ENCODE measurements around the gene DSG2. TPM values are rescaled to one million over a fixed set of nuclear protein-coding genes. Genes with fewer than 3 reads are reported as not detected.

Gene DSG2
- total RNA-seq, 2 experiments from 2014 or later = 0.10 to 0.13 TPM

DNA sequence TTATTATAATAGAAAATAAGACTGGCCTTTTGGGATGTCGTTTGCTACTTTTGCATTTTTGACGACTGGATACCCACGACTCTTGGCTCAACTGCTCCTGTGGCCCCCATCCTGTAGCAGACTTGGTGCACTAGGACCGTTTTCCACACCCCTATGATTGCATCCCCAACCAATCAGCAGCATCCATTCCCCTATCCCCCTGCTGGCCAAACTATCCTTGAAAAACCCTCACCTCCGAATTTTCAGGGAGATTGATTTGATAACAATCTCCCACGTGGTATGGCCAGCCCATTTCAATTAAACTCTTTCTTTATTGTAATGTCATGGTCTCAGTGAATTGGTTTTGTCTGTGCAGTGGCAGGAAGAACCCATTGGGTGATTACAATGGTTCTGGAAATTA, 55.8 kb downstream of the DSG2 start:
- Mint-ChIP-seq H3K27me3 (peaks cover 3% of the 10 kb centered on the region), H3K4me1 (no peaks in the 10 kb centered on the region), H3K27ac (no peak overlapping the region), H3K36me3 (ENCODE audit: low read depth) (no peaks in the 10 kb centered on the region), H3K4me3 (no peak overlapping the region), H3K9me3 (no peaks in the 10 kb centered on the region)
- POLR2A ChIA-PET = no interaction called here
- DNase-seq = no peak
- CTCF ChIA-PET = interaction anchor here (1.6 to 3.7 kb wide), 2 partner anchors 169 to 170 kb away, joined by 12 to 51 read pairs; no protein-coding TSS in a partner anchor

- ChIA-PET POLR2A (no interaction called here), CTCF (interaction anchor here (1.5 to 3.7 kb wide), 2 partner anchors 169 to 387 kb away, joined by 4 to 51 read pairs; no protein-coding TSS in a partner anchor)
- no peak overlapping the region for H3K27ac Mint-ChIP-seq
- DNase-seq = no peak
- H3K4me1 Mint-ChIP-seq = no peaks in the 10 kb centered on the region
- no peaks in the 10 kb centered on the region for H3K36me3 Mint-ChIP-seq (ENCODE audit: low read depth)
- no peak overlapping the region for H3K4me3 Mint-ChIP-seq
- peaks cover 3% of the 10 kb centered on the region for H3K27me3 Mint-ChIP-seq
- H3K9me3 Mint-ChIP-seq = no peaks in the 10 kb centered on the region
Measured at GRCh38 chr18:31554776-31555175, 56.8 kb downstream of the DSG2 start.

GRCh38 chr18:31555971-31556747, 58.2 kb downstream of the DSG2 start:
- Mint-ChIP-seq H3K4me1 (no peaks in the 10 kb centered on the region), H3K36me3 (ENCODE audit: low read depth) (no peaks in the 10 kb centered on the region), H3K9me3 (no peaks in the 10 kb centered on the region), H3K27ac (no peak overlapping the region), H3K27me3 (peaks cover 6% of the 10 kb centered on the region), H3K4me3 (no peak overlapping the region)
- POLR2A ChIA-PET = no interaction called here
- DNase-seq = peak; percentile 35
- CTCF ChIA-PET = interaction anchor here (0.6 to 3.7 kb wide), 8 partner anchors 14 to 667 kb away, joined by 3 to 51 read pairs (median 4); no protein-coding TSS in a partner anchor

- no peak for DNase-seq
- no peak overlapping the region for H3K27ac Mint-ChIP-seq
- no peak overlapping the region for H3K4me3 Mint-ChIP-seq
- H3K9me3 Mint-ChIP-seq = no peaks in the 10 kb centered on the region
- no peaks in the 10 kb centered on the region for H3K4me1 Mint-ChIP-seq
- CTCF ChIA-PET = interaction anchor here (1.5 to 3.7 kb wide), 2 partner anchors 157 to 166 kb away, joined by 3 to 51 read pairs; no protein-coding TSS in a partner anchor
- no peaks in the 10 kb centered on the region for H3K36me3 Mint-ChIP-seq (ENCODE audit: low read depth)
- POLR2A ChIA-PET = no interaction called here
- H3K27me3 Mint-ChIP-seq = peaks cover 6% of the 10 kb centered on the region
Measured at GRCh38 chr18:31557446-31557845, 59.5 kb downstream of the DSG2 start.

DNA sequence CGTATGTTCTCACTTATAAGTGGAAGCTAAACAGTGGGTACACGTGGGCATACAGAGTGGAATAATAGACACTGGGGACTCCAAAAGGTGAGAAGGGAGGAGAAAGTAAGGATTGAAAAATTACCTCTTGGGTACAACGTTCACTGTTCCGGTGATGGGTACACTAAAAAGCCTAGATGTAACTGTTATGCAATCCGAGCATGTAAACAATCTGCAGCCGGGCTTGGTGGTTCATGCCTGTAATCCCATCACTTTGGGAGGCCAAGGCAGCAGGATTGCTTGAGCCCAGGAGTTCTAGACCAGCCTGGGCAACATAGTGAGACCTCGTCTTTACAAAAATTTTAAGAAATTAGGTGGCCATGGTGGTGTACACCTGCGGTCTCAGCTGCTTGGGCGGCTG, 60.6 kb downstream of the DSG2 start:
- DNase-seq = no peak
- POLR2A ChIA-PET = no interaction called here
- Mint-ChIP-seq H3K9me3 (no peaks in the 10 kb centered on the region), H3K36me3 (ENCODE audit: low read depth) (no peaks in the 10 kb centered on the region), H3K4me3 (no peak overlapping the region), H3K27me3 (peaks cover 6% of the 10 kb centered on the region), H3K4me1 (no peaks in the 10 kb centered on the region), H3K27ac (no peak overlapping the region)
- CTCF ChIA-PET = interaction anchor here (1.5 kb wide), 1 partner anchor 156 kb away, joined by 3 read pairs; no protein-coding TSS in a partner anchor

GRCh38 chr18:31562726-31563125, 64.7 kb downstream of the DSG2 start:
- Mint-ChIP-seq H3K4me1 (no peaks in the 10 kb centered on the region), H3K27ac (no peak overlapping the region), H3K27me3 (peaks cover 3% of the 10 kb centered on the region), H3K4me3 (no peak overlapping the region), H3K9me3 (no peaks in the 10 kb centered on the region), H3K36me3 (ENCODE audit: low read depth) (no peaks in the 10 kb centered on the region)
- no peak for DNase-seq
- ChIA-PET CTCF (no interaction called here), POLR2A (no interaction called here)

GRCh38 chr18:31563778-31564177, 65.8 kb downstream of the DSG2 start:
- Mint-ChIP-seq H3K27me3 (peaks cover 3% of the 10 kb centered on the region), H3K36me3 (ENCODE audit: low read depth) (no peaks in the 10 kb centered on the region), H3K9me3 (no peaks in the 10 kb centered on the region), H3K4me3 (no peak overlapping the region), H3K27ac (no peak overlapping the region), H3K4me1 (no peaks in the 10 kb centered on the region)
- CTCF ChIA-PET = no interaction called here
- DNase-seq = no peak
- POLR2A ChIA-PET = no interaction called here

DNA sequence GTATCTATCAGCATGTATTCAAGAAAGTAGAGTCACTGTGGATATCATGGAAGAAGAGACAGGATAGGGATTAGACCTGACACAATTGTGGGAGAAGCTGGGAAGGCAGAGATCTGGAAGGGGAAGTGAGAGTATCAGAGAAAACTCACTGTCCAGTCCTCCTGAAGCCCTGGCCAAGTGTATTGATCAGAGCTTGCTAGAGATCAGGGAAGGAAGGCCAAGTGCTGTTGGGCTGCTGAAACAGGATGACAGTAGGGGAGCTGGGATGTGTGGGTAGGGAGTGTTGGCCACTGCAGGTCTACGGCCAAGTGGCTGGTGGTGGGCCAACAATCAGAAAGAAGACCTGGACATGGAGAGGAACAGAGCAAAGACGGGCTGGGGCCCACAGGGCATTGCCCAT, 67.4 kb downstream of the DSG2 start:
- H3K27ac Mint-ChIP-seq = no peak overlapping the region
- no peaks in the 10 kb centered on the region for H3K4me1 Mint-ChIP-seq
- H3K9me3 Mint-ChIP-seq = no peaks in the 10 kb centered on the region
- POLR2A ChIA-PET = no interaction called here
- CTCF ChIA-PET = no interaction called here
- H3K36me3 Mint-ChIP-seq (ENCODE audit: low read depth) = no peaks in the 10 kb centered on the region
- no peak overlapping the region for H3K4me3 Mint-ChIP-seq
- peaks cover 3% of the 10 kb centered on the region for H3K27me3 Mint-ChIP-seq
- DNase-seq = no peak

DNA sequence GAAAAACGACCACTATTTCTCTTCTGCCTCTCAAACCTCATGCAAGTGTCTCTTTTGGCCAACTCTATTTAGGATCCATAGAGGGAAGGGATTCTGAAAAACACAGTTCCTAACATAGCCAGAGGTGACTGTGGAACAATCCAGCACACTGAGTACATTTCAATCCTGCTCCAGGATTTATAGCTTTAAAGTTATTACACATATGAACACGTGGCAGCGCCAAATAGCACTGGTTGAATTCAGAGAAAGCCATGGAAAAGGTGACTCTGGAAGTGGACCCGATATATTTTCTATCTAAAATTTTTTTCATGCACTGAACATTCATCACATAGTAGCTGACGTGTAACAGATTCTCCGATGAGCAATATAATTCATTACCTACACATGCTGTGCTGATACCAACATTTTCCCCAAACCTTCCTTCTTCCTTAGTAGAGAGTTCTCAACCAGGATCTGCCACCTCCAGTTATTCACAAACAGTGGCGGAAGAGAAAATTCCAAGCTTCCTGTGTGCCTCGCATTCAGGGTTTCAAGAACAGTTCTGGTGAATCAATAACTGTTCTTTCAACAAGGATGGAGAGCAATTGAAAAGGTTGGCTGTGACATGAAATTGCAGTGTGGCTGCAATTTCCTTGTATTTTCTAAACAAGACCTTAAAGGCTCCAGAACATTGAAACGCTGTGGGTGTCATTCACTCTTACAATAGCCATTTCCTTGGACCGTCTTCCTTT, 68.0 kb downstream of the DSG2 start:
- no peaks in the 10 kb centered on the region for H3K4me1 Mint-ChIP-seq
- no peaks in the 10 kb centered on the region for H3K9me3 Mint-ChIP-seq
- ChIA-PET POLR2A (no interaction called here), CTCF (no interaction called here)
- H3K27ac Mint-ChIP-seq = no peak overlapping the region
- no peaks in the 10 kb centered on the region for H3K36me3 Mint-ChIP-seq (ENCODE audit: low read depth)
- H3K27me3 Mint-ChIP-seq = no peaks in the 10 kb centered on the region
- H3K4me3 Mint-ChIP-seq = no peak overlapping the region
- no peak for DNase-seq

GRCh38 chr18:31566576-31567306, 68.8 kb downstream of the DSG2 start:
- H3K9me3 Mint-ChIP-seq = no peaks in the 10 kb centered on the region
- no peaks in the 10 kb centered on the region for H3K27me3 Mint-ChIP-seq
- POLR2A ChIA-PET = no interaction called here
- no peak overlapping the region for H3K4me3 Mint-ChIP-seq
- H3K27ac Mint-ChIP-seq = no peak overlapping the region
- H3K36me3 Mint-ChIP-seq (ENCODE audit: low read depth) = no peaks in the 10 kb centered on the region
- no peaks in the 10 kb centered on the region for H3K4me1 Mint-ChIP-seq
- DNase-seq = no peak
- CTCF ChIA-PET = no interaction called here

- Mint-ChIP-seq H3K4me3 (no peak overlapping the region), H3K27me3 (no peaks in the 10 kb centered on the region), H3K27ac (no peak overlapping the region), H3K36me3 (ENCODE audit: low read depth) (no peaks in the 10 kb centered on the region), H3K9me3 (no peaks in the 10 kb centered on the region), H3K4me1 (no peaks in the 10 kb centered on the region)
- POLR2A ChIA-PET = no interaction called here
- CTCF ChIA-PET = no interaction called here
- DNase-seq = no peak
Measured at GRCh38 chr18:31572368-31572767, 74.4 kb downstream of the DSG2 start.

DNA sequence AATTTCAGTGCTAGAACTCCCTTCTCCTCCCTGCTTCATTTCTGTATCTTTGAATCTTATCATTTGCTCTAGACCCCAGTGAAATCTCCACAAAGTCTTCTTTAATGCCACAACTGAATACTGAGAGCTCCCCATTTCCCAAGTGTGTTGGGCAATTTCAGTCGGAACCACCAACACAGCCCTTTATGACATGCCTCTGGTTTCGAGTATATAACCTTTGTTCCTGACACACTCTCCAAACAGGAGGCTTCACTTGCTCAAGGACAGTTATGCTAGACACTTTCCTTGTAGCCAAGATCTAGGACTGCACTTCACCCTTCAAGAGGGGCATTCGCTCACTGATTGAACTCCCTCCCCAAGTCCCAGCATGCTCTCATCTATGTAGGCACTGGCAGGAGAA, 75.1 kb downstream of the DSG2 start:
- Mint-ChIP-seq H3K27me3 (no peaks in the 10 kb centered on the region), H3K36me3 (ENCODE audit: low read depth) (no peaks in the 10 kb centered on the region), H3K4me1 (no peaks in the 10 kb centered on the region), H3K27ac (no peak overlapping the region), H3K4me3 (no peak overlapping the region), H3K9me3 (no peaks in the 10 kb centered on the region)
- DNase-seq = no peak
- POLR2A ChIA-PET = no interaction called here
- CTCF ChIA-PET = no interaction called here

- Mint-ChIP-seq H3K36me3 (ENCODE audit: low read depth) (no peaks in the 10 kb centered on the region), H3K4me1 (no peaks in the 10 kb centered on the region), H3K4me3 (no peak overlapping the region), H3K27me3 (no peaks in the 10 kb centered on the region), H3K27ac (no peak overlapping the region), H3K9me3 (no peaks in the 10 kb centered on the region)
- CTCF ChIA-PET = interaction anchor here (0.6 kb wide), 1 partner anchor 34 kb away, joined by 4 read pairs; no protein-coding TSS in a partner anchor
- POLR2A ChIA-PET = no interaction called here
- no peak for DNase-seq
Measured at GRCh38 chr18:31574359-31574758, 76.4 kb downstream of the DSG2 start.
